ENCODE results near the gene CHIA. TPM values are rescaled to one million over a fixed set of nuclear protein-coding genes. Genes with fewer than 3 reads are reported as not detected.
A peak's percentile ranks its signal among the peaks of the same experiment; 100 is the strongest.

CHIA gene
- not detected for polyA plus RNA-seq (2013, experiment 1 of 2; ENCODE audit: insufficient read length)
- not detected for polyA plus RNA-seq (2013, experiment 2 of 2; ENCODE audit: insufficient read length)

- no peak for DNase-seq
These were observed at the start of gene CHIA for GRCh38 chr1:111290630-111291029. TSS of gene CHIA (plus strand) at chr1:111290851. CDS start at chr1:111310468, 19,617 bp downstream.

- DNase-seq = no peak
These were observed 48.9 kb upstream of the CHIA start for GRCh38 chr1:111241797-111242196.

- DNase-seq = no peak
These were observed 47.7 kb upstream of the CHIA start for GRCh38 chr1:111242805-111243523.

GRCh38 chr1:111247125-111247838 lies 43.4 kb upstream of the CHIA start:
- no peak for DNase-seq

GRCh38 chr1:111249960-111250359 lies 40.7 kb upstream of the CHIA start:
- no peak for DNase-seq

GRCh38 chr1:111251570-111251969 lies 39.1 kb upstream of the CHIA start:
- no peak for DNase-seq

GRCh38 chr1:111252786-111253185 lies 37.9 kb upstream of the CHIA start:
- no peak for DNase-seq

- no peak for DNase-seq
These were observed 36.8 kb upstream of the CHIA start for GRCh38 chr1:111253876-111254275.

GRCh38 chr1:111256988-111257658 lies 33.5 kb upstream of the CHIA start:
- no peak for DNase-seq

- DNase-seq = no peak
These were observed 22.7 kb upstream of the CHIA start for GRCh38 chr1:111267801-111268508.

- DNase-seq = no peak
These were observed 20.7 kb upstream of the CHIA start for GRCh38 chr1:111269825-111270406.

- DNase-seq = no peak
These were observed 19.7 kb upstream of the CHIA start for GRCh38 chr1:111270771-111271463.

- no peak for DNase-seq
These were observed 19.2 kb upstream of the CHIA start for GRCh38 chr1:111271464-111271801.

- DNase-seq = no peak
These were observed 18.6 kb upstream of the CHIA start for GRCh38 chr1:111272081-111272480.

GRCh38 chr1:111274653-111275052 lies 16.0 kb upstream of the CHIA start:
- no peak for DNase-seq

GRCh38 chr1:111275079-111275478 lies 15.6 kb upstream of the CHIA start:
- peak; percentile 44 for DNase-seq

GRCh38 chr1:111275780-111276433 lies 14.7 kb upstream of the CHIA start:
- DNase-seq = no peak

GRCh38 chr1:111279144-111279543 lies 11.5 kb upstream of the CHIA start:
- DNase-seq = no peak

GRCh38 chr1:111280267-111280666 lies 10.4 kb upstream of the CHIA start:
- no peak for DNase-seq

GRCh38 chr1:111281411-111281810 lies 9.2 kb upstream of the CHIA start:
- DNase-seq = no peak

GRCh38 chr1:111283838-111284237 lies 6.8 kb upstream of the CHIA start:
- no peak for DNase-seq

Data from fibroblast of skin of abdomen (primary cell).